HG02623 (cell line): ENCODE measurements around the gene CNIH3.
A peak's percentile ranks its signal among the peaks of the same experiment; 100 is the strongest.

ENCODE experiments used
- ATAC-seq: cut with Tn5 transposase; IDR thresholded peaks from one replicate; pipeline ENCODE4 v1.9.1; 2021; ENCODE audit warnings: moderate library complexity; ENCODE audit not compliant: unreplicated experiment

Gene CNIH3

GRCh38 chr1:224640587-224640986, 24.5 kb downstream of the CNIH3 start:
- ATAC-seq: no peak

GRCh38 chr1:224641030-224641429, 24.9 kb downstream of the CNIH3 start:
- no peak for ATAC-seq

- ATAC-seq: no peak
Measured at GRCh38 chr1:224643653-224644052, 27.5 kb downstream of the CNIH3 start.

- ATAC-seq: peak; percentile 66
Measured at GRCh38 chr1:224644553-224645154, 28.5 kb downstream of the CNIH3 start.

DNA sequence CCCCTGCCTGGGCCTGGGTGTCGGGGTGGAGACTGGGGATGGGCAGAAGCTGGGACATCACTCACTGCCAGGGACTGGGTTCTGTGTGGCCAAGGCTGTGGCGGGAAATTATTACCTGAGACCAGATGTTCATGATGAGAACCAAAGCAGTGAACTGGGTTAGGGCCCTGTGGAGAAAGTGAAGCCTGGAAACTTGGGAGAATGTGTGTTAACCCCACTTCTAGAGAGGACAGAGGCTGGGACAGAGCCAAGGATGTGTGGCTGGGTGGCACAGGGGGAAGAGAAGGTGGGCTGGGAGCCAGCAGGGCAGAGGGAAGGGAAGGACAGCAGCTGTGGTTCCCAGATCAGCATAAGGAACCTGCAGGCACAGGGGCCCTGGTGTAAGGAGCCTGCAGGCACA, 31.3 kb downstream of the CNIH3 start:
- ATAC-seq: no peak

DNA sequence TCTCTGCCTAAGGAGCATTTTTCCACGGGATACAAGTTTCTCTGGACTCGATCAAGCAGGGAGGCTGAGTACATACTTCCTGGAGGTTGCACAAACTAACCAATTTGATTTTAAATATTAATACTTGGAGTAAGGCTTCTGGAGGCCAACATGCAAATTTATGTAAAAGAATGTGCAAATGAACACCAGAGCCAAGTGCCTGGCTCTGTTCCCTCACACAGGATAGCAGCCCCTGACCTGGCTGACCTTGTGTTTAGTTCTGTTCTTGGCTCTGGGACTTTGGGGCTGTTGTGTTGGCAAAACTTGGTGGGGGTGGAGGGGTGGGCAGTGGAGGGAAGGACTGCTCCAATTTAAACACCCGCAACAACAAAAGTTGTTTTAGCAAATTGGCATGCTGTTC, 34.2 kb downstream of the CNIH3 start:
- no peak for ATAC-seq

GRCh38 chr1:224651188-224651587, 35.1 kb downstream of the CNIH3 start:
- no peak for ATAC-seq

DNA sequence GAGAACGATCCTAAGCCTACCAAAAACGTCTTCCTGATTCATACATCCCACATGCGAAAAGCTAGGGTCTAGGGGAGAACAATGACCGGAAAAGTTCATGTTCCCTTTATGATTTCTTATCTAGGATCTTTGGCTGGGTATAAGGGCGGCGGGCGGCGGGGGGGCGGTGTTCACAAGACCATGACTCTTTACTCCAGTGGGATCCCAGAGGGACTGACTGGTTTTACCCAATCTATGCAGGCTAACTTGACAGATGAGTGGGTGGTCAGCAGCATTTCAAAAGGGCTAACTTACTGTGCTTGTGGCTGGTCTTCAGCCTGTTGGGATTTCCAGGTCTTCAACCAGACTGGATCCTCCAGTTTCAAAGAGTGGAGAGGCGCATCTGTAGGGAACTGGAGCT, 40.3 kb downstream of the CNIH3 start:
- no peak for ATAC-seq

DNA sequence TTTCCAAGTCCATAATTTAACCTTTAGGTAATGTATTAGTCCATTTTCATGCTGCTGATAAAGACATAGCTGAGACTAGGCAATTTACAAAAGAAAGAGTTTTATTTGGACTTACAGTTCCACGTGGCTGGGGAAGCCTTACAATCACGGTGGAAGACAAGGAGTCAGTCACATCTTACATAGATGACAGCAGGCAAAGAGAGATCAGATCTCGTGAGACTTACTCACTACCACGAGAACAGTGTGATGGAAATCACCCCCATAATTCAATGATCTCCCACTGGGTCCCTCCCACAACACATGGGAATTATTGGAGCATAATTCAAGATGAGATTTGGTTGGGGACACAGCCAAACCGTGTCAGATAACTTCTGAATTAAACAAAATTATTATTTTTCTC, 44.0 kb downstream of the CNIH3 start:
- no peak for ATAC-seq

DNA sequence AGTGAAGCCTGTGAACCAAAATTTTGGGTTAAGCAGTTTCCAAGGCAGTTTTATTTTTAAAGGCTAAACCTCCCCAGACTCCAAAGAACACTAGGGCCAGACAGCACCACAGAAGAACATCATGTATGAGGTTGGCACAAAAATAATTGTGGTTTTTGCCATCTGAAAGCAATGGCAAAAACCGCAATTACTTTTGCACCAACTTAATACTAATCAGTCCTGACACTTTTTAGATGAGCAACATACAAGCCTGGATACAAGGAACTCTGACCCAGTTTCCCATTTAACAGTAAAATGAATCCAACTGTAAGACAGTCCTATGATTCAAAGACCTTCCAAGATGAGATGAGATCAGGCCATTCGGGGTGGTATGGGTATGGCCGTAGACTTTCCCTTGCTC, 46.8 kb downstream of the CNIH3 start:
- ATAC-seq: no peak

DNA sequence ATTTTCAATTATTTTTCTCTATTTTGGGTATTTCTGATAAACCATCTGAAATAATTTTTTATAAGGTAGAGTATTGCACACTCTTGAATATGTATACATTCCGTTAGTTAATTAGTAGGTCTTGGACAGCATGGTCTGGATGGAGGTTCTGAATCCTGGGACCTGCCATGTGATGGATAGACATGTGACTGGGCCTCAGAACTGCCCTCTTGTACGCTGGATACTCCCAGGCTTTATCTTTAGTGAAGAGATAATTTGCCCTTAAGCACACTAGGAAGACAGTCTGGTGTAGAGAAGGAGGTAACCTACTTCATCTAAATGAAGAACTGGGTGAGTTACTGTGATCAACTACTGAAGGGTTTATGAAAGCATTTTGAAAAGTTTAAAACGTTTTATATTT, 48.9 kb downstream of the CNIH3 start:
- no peak for ATAC-seq

DNA sequence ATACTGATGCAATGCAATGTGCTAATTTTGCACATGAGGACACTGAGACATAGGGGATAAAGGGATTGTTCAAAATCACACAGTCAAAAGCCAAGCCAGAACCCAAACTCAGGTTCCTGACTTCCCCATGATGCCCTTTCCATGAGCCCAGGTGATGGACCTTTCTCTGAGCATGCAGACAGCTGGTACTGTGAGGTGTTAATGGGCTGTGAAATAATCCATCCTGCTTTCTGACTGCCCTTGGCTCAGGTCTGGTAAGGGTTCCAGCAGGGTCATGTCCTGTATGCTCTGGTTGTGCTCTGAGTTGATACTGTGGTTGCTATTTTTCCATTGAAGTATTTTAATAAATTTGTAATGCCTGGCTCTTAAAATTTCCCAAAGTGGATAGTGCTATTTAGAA, 50.0 kb downstream of the CNIH3 start:
- ATAC-seq: no peak

- no peak for ATAC-seq
Measured at GRCh38 chr1:224666913-224667312, 50.8 kb downstream of the CNIH3 start.

DNA sequence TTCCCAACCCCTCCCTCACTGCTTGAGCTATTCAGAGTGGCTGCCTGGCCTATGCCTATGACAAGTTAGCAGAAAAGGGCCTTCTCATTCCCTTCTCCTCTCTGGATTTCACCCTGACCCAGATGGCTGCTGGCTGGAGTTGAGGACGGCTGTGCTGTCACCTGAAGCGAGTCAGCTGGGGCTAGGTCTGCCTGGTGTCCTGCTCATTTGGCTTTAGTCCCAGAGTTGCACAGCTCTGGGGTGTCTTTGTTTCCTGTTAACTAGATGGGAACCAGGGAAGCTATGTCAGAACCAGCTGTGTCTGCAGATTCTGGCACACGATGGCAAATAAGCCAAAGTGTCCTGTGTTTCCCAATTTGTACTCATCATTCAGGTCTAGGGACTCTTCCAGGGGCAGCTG, 52.9 kb downstream of the CNIH3 start:
- ATAC-seq: no peak

- ATAC-seq: no peak
Measured at GRCh38 chr1:224669403-224669802, 53.3 kb downstream of the CNIH3 start.

- ATAC-seq: no peak
Measured at GRCh38 chr1:224670506-224670905, 54.4 kb downstream of the CNIH3 start.

- ATAC-seq: no peak
Measured at GRCh38 chr1:224671076-224671475, 55.0 kb downstream of the CNIH3 start.

GRCh38 chr1:224673141-224673540, 57.0 kb downstream of the CNIH3 start:
- no peak for ATAC-seq

DNA sequence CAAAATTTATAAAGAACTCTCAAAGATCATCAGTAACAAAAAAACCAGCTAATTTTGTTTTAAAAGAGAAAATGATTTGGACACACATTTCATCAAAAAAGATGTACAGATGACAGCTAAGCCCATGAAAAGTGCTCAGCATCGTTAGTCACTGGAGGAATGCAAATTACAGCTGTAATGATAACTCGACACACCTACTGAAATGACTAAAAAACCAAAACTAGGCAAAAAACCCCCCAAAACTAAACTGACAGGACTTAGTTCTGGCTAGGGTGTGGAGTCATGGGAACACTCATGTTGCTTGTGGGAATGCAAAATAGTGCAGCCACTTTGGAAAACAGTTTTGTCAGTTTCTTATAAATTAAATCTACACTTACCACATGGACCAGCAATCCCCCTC, 59.5 kb downstream of the CNIH3 start:
- no peak for ATAC-seq

DNA sequence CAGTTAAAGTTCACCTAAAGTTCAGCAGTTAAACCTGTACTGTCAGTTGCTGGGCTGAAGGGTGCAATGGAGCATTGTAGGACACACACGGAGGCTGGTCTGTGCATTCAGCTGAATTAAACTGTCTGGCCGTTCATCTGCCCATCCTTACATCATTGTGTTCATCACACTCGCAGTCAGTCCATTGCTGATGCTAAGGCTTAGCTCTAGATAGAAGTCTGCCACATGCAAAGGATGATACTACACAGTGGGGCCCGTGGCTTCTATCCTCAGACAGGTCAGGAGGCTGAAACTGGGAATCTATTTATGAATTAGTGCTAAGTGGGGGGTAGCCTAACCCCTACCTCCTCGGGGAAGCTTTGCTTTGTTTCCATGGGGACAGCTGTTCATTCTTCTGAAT, 60.4 kb downstream of the CNIH3 start:
- no peak for ATAC-seq

DNA sequence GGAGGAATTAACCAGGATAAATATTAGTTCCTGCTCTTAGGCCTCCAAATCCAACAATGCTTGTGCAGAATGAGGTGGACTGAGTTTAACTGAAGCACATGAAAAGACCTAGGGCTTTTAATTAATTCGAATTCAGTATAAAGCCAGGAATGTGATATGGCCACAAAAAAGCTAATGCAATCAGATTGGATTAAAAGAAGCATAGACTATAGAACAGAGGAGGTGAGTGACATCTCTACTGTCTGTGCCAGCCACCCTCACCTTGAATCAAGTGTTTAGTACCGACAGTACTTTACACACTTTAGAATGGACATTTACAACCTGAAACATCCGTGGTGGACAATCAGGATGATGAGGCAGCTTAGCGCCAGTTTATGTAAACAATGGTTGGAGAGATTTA, 62.1 kb downstream of the CNIH3 start:
- no peak for ATAC-seq

- no peak for ATAC-seq
Measured at GRCh38 chr1:224679606-224680005, 63.5 kb downstream of the CNIH3 start.

DNA sequence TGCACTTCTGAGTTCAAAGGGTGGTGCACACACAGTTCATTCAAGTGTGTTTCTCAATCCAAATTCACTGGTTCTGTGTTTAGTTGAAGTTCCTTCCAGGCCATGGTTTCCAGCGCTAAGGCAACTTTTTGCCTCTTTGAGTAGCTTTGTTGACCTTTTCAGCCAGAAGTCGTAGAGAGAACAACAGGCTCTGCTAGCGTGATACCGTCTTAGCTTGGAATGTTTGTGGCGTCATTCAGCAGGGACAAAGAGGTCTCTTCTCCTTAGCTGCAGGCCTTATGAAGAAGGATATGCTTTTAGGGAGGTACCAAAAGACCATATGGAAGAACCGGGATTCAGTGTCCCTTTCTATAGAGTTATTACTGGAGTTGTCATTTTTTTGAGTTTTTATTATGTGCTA, 65.7 kb downstream of the CNIH3 start:
- ATAC-seq: no peak

DNA sequence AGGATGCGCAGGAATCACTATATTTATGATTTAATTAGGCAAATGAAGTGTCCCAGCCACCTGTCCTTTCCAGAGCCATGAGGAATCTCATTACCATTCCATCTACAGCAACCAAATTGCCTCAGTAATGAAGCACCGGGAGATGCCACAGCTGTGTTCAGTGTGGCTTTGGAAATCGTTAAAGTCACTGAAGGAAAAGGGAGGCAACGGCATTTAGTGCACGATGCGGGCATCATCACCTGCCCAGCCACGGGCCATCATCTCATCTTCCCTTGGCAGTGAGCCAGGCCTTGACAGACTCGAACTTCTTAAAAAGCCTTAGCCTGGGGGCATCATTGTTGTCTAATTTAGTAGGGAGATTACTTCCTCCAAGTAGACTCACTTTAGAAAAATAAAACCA, 67.8 kb downstream of the CNIH3 start:
- no peak for ATAC-seq
